Stimulated activated CD8-positive, alpha-beta memory T cell treated with anti-CD3 and anti-CD28 coated beads, Interleukin-4, amount 100 ng/mL, for 24 hours (primary cell): ENCODE measurements around the gene DNAJB13.
"Not testable (repeated sequence)": the region's sequence is repeated elsewhere in the genome, so short reads cannot be mapped to it uniquely, and the experiment has no call there.

Source experiments
- DNase-seq: peaks from one replicate; pipeline ENCODE4 v3.0.0-alpha.2; 2020; ENCODE audit warnings: low read depth

The DNAJB13 gene, protein sequence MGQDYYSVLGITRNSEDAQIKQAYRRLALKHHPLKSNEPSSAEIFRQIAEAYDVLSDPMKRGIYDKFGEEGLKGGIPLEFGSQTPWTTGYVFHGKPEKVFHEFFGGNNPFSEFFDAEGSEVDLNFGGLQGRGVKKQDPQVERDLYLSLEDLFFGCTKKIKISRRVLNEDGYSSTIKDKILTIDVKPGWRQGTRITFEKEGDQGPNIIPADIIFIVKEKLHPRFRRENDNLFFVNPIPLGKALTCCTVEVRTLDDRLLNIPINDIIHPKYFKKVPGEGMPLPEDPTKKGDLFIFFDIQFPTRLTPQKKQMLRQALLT

DNA sequence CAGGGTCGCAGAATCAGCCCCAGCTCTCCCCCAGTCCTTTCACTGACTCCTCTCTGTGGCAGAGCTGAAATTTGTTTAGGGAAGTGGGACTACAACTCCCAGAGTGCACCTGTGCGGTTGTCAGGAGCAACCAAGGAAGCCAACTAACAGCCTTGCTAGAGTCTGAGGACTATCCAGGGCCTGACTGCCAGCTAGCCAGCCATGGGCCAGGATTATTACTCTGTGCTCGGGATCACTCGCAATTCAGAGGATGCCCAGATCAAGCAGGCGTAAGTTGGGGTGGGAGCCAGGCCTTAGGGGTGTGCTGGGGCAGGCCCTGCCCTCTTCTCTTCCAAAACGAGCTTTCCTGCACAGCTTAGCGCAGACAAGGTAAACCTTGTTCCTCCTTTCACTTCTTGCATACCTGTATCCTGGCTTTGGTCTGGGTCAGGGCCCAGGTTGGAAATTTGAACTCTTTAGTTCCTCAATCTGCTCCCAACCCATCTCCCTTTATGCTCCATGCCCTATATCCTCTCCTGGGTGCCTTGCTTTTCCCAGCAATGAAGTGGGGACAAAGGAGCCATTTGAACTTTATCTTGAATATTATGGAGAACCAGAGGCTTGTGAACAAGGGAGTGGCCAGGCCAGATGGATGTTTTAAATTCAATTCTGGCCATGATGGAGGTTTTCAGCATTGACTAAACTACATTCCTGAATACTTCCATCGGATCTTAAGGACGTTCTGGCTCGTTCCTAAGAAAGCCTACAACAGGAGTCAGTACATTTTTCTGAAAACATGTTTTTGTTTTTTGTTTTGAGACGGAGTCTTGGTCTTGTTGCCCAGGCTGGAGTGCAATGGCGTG is at the start of gene DNAJB13:
Gene DNAJB13, plus strand, starts transcription at position 158 of the 842 bp plus-strand sequence. Its CDS starts 44 bp downstream, at position 202.
- DNase-seq, result no peak

DNA sequence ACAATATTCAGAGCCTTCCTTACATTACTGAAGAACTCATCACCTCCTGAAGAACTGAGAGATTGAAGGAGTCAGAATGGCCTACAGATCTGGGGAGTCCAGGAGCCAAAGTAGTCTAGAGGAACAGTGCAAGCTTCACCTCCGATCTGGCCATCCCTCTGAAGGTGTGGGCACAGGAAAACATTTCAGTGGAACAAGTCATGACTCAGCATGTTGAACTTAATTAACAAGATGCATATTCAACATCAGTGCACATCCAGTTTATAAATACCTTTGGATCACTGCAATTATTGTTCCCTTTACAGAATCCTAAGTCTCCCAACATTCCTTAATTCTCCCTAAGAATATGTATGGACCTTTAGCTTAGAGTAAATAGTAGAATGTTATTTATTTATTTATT is 48.5 kb upstream of the DNAJB13 start:
- DNase-seq, result no peak

DNA sequence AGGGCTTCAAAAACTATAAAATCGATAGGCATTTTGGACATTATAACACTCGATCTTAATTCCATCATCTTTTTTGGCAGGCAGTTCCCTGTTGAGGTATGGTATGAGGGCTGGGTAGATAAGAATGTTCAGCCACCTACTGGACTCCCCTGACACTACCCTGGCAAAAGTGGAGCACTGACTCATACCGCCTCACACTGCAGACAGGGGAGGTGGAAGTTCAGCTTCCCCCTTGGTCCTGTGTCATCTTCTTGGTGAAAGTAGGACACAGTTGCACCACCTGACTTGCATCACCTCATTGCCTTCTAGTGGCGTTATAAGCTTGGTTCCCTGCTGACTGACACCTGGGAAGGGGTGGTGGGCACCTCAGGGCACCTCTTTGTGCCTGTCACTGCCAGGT is 43.6 kb upstream of the DNAJB13 start:
- no peak for DNase-seq

DNA sequence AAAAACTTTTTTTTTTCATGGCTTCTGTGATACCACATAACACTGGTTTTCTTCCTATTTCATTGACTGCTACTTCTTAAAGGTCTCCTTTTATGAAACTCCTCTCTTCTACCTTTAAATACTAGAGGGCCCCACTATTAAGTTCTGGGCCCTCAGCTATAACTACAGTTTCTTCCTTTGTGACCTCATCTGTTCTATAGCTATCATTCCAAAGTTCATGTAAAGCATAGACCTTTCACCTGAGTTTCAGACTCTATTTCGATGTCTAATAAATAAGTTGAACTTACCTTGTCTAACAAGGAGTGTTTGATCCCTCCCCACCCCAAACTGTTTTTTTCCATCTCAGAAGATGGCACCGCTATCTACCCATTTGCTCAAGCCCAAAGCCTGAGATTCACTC is 38.8 kb upstream of the DNAJB13 start:
- DNase-seq, result no peak

DNA sequence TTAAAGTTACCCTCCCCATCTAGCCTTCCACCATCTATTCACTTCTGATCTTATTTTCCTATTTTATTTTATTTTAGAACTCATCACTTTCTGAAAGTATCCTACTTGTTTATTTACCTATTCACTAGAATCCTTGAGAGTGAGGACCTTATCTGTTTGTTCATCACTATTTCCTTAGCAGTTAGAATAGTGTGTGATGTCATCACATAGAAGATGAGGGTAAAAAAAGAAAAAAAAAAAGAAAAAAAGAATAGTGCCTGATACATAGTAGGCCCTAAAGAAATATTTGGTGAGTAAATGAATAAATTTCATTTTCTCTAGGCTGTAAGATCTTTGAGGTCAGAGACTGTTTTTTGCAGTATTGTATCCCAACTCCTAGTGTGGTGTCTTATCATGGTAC is 37.4 kb upstream of the DNAJB13 start:
- no peak for DNase-seq

DNA sequence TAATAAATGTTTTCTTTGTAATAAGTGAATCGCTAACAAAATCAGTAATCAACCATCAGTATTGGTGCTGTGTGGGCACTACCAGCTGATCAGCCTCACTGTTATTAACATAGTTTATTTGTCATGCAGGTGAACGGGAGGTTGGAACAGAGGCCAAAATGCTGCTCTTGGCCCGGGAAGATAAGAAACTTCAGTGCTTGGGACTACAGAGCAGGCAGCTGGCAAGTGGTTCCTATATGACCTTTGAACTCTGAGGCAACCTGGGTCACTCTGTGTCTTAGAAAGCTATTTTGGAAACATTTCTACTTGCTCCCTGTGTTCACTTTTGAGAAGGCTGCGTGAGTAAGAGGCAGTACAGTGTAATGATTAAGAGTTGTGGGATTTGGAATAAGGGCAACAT is 36.5 kb upstream of the DNAJB13 start:
- DNase-seq, result no peak

DNA sequence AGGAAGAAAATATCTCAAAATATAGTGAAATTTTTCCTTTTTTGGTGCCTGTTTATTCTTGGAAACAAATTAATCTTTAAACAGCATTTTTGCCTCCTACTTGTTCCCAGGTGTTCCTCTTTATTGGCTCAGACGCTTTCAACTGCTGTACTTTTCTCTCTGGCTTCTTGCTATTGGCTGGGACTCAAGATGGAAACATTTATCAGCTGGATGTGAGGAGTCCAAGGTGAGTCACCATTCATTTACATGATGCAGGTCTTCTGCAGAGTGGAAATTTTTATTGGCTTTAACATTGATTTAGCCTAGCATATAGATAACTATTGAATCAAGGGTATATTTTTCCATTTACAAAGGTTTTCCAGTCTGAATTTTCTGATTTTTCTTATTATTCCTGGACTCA is 34.4 kb upstream of the DNAJB13 start:
- DNase-seq, result no peak

DNA sequence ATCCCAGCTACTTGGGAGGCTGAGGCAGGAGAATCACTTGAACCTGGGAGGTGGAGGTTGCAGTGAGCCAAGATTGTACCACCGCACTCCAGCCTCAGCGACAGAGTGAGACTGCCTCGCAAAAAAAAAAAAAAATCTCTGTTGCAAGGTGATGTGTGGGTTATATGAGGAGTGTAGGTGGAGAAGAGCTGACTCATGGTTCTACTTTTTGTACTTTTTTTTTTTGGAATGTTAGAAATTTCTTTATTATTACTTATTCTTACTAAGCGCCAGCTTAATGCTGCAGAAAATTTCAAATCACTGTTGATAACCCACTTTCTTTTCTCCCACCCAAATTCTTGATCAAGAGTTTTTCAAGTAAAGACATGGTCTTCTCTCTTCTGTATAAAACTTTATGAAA is 29.6 kb upstream of the DNAJB13 start:
- no peak for DNase-seq

DNA sequence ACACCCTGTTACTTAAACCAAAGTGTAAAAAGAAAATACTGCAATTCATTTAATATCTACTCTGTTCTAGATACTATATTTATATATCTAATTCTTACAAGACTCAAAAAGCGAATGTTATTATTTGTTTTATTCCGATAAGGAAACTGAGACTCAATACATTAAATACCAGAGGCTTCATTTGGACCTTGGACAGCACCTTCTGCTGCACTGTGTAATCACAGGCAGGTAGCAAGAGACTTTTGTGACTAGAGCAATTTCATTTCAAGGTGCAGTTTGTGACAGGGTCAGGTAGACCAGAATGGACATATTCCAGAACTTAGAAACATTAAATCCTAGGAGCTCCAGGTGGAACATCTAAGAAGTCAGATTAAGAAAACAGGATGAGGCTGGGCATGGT is 21.4 kb upstream of the DNAJB13 start:
- DNase-seq, result no peak

DNA sequence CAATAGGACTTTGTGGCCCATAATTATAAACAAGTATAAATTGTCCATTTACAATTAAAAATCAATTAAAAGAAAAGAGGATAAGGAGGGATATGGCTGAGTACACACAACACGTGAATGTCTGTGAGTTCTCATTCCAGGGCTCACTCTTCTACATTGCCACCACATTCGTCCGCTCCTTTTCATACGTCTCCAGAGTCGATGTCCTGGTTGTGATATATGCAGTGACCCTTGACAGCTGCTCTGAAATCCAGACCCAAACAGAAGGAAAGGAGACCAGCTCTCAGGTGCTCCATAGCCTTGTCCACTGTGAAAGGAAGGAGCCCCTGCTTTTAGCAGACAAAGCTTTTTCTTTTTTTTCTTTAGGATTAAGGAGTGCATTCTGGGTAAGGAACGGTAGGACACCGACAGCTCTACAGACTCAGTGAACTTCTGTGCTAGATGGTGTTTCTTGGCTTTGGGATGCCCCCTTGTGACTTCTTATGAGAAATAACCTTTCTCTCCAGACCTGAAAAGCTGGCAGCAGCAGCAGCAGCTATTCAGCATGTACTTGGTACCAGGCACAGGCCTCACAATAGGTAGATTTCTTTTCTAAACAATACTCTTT is 19.7 kb upstream of the DNAJB13 start:
- no peak for DNase-seq

DNA sequence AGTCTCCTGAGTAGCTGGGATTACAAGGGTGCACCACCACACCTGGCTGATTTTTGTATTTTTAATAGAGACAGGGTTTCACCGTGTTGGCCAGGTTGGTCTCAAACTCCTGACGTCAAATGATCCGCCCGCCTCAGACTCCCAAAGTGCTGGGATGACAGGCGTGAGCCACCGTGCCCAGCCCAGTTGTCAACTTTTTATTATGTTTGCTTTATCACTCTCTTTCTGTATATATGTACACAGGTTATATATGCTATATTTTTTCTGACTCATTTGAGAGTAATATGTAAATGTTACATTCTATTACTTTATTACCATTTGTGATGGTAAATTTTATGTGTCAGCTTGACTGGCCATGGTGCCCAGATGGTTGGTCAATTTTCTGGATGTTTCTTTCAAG is 18.9 kb upstream of the DNAJB13 start:
- DNase-seq, result no peak

DNA sequence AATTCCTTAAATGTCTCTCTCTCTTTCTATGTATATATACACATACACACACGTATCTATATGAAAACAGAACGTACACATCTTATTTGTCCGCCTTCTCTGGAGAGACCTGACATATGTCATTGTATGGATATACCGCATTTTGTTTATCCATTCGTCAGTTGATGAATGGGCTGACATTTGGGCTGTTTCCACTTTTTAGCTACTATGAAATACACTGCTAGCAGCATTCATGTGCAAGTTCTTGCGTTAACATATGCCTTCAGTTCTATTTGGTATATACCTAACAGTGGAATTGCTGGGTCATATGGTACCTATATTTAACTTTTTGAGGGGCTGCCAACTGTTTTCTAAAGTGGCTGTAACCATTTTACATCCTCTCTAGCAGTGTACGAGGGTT is 18.0 kb upstream of the DNAJB13 start:
- DNase-seq, result no peak

DNA sequence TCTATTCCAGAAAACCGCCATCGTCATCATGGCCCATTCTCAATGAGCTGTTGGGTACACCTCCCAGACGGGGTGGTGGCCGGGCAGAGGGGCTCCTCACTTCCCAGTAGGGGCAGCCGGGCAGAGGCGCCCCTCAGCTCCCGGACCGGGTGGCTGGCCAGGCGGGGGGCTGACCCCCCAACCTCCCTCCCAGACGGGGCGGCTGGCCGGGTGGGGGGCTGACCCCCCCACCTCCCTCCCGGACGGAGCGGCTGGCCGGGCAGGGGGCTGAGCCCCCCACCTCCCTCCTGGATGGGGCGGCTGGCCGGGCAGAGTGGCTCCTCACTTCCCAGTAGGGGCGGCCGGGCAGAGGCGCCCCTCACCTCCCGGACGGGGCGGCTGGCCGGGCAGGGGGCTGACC is 14.8 kb upstream of the DNAJB13 start:
- DNase-seq, result not testable (repeated sequence)

DNA sequence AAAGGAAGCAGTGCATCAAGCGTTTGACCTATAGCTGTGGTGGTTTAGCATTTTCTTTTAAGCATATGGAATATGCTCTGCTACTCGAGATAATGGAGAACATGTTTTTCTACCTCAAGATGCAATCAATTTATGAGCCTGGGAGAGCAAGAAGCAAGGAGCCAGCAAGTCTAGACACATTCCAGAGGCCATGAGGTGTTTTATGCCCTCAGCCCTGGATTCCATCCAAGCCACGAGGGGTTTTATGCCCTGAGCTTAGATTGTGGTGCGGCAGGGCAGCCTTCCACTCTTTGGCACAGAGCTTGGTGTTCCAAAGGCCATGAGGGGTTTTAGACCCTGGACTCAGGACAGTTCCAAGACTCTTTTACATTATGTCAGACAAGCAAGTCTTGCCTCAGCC is 11.7 kb upstream of the DNAJB13 start:
- DNase-seq, result no peak

DNA sequence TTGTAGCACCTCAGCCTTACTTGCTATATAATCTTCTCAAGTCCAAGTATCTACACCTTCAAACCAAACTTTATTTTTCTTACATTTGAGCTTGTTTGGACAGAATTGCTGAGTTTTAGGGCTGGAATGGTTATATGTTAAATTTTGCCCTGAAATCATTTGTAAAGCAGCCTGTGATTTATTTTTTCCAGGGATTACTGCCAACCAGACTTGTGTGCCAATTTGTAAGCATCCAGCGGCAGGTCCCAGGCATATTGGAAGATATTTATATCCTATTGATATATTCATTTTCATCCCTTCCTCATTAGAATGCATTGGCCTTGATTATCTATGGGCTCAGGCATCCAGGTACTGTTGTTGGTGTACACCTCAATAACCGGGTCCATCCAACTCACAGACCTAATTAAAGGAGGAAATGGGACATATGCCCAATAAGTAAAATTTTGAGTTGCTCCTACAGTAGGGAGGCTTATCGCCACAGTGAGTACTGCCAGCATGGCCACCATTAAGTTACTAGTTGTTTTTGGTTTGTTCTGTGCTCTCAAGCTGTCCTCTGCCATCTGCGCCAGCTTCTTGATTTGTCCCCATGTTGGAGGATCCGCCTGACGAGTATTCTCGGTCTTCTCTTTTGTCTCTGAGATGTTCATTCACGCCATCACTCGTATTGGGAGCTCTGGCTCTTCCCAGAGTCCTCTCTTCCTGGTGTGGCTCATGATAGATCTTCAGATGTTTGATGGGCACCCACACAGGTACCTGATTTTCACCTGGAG is 9.8 kb upstream of the DNAJB13 start:
- no peak for DNase-seq

DNA sequence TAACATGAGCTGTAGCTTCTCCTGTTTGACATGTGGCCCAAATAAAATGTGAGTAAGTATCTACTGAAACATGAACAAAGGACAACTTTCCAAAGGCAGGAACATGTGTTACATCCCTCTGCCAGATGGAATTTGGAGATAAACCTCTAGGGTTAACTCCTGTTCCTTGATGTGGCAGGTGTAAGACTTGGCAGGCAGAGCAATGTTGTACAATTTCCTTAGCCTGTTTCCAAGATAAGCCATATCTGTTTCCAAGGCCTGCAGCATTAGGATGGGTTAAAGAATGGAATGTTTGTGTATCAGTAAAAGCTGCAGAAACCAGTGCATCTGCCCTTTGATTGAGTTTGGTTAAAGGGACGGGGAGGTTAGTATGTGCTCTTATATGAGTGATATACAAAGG is 8.8 kb upstream of the DNAJB13 start:
- no peak for DNase-seq

DNA sequence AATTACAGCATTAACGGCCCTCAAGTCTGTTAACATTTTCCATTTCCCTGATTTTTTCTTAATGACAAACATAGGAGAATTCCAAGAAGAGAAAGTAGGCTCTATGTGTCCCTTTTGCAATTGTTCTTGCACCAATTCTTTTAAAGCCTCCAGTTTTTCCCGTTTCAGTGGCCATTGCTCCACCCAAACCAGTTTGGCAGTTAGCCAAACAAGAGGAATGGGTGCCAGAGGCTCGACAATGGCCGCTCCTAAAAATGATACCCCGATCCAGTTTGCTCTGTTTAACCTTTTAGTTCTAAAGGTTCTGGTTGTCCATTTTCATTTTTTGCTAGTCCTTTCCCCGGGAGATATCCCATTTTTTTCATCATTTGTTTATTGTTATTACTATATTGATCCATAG is 6.7 kb upstream of the DNAJB13 start:
- DNase-seq, result no peak

DNA sequence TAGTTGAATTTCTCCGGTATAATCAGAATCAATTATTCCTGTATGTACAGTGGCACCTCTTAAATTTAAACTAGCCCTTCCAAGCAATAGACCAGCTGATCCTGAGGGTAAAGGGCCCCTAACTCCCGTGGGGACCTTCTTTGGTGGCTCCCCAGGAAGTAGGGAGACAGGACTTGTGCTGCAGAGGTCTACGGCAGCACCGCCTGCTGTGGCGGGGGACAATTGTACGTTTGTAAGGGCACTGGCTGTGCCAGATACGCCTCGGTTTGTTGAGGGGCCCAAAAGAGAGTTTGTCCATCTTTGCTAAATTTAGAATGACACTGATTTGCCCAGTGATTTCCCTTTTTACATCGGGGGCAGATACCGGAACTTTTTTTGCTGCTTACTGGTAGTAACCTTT is 5.9 kb upstream of the DNAJB13 start:
- DNase-seq, result no peak

DNA sequence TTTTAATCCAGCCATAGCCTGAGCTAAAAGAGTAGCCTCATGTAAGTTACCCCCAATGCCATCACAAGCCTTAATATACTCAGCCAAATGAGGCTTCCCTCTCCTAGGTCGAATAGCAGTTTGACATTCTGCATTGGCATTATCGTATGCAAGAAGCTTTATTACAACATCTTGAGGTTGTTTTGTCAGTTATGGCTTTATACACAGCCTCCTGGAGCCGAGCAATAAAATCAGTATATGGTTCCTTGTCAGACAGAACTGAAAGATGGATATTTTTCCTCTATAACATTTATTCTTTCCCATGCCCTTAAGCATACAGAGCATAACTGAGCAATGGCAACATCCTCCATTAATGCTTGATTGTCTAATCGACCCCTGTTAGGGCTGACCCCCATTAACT is 5.4 kb upstream of the DNAJB13 start:
- no peak for DNase-seq

DNA sequence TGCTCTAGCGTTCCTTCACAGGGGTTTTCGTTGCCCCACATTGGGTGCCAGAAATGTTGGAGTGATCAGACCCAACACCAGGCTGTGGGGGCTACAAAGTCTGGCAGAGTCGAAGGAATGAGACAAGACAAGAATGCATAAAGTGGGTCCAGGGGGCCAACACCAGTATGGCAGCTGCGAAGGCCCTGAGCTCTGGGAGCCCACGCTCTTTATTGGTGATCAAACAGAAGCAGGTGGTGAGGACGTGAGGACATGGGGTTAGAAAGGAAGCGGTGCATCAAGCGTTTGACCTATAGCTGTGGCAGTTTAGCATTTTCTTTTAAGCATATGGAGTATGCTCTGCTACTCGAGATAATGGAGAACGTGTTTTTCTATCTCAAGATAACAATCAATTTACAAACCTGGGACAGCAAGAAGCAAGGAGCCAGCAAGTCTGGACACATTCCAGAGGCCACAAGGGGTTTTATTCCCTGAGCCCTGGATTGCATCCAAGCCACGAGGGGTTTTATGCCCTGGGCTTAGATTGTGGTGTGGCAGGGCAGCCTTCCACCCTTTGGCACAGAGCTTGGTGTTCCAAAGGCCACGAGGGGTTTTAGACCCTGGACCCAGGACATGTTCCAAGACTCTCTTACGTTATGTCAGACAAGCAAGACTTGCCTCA is 3.9 kb upstream of the DNAJB13 start:
- no peak for DNase-seq

DNA sequence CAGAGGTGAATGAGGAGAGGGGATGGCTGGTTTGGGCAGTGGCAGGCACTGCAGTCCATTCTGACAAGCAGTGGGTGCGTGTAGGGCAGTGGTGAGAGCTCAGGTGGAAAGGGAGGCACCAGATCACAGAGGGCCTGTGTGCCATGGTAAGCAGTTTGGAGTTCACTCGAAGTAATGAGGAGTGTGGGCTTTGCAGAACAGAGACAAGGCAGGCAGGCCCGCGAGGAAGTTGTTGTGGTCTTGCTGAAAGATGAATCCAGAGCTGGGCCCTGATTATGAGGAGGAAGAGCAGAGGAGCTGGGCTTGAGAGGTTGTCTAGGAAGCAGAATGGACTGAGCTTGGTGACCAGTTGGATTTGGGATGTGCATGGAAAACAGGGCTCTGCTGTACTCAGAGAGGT is 1.6 kb upstream of the DNAJB13 start:
- no peak for DNase-seq

DNA sequence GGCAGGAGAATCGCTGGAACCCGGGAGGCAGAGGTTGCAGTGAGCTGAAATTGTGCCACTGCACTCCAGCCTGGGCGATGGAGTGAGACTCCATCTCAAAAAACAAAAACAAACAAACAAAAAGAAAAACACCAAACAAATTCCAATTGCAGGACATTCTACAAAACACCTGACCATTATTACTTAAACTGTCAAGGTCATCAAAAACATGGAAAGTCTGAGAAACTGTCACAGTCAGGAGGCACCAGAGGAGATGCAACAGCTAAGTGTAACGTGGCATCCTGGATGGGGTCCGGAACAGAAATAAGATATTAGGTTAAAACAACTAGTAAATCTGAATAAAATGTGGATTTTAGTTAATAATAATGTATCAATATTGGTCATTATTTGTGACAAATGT is 914 bp upstream of the DNAJB13 start:
- DNase-seq, result no peak
